ENCODE data around the gene PRDM11. TPM values are rescaled to one million over a fixed set of nuclear protein-coding genes. Genes with fewer than 3 reads are reported as not detected.

Gene PRDM11
- total and polyA plus RNA-seq, 2 of the 8 experiments (the other 6 are each of a cell fraction or from before 2014, with no cell fraction given), result 3.6 to 11.7 TPM

DNA sequence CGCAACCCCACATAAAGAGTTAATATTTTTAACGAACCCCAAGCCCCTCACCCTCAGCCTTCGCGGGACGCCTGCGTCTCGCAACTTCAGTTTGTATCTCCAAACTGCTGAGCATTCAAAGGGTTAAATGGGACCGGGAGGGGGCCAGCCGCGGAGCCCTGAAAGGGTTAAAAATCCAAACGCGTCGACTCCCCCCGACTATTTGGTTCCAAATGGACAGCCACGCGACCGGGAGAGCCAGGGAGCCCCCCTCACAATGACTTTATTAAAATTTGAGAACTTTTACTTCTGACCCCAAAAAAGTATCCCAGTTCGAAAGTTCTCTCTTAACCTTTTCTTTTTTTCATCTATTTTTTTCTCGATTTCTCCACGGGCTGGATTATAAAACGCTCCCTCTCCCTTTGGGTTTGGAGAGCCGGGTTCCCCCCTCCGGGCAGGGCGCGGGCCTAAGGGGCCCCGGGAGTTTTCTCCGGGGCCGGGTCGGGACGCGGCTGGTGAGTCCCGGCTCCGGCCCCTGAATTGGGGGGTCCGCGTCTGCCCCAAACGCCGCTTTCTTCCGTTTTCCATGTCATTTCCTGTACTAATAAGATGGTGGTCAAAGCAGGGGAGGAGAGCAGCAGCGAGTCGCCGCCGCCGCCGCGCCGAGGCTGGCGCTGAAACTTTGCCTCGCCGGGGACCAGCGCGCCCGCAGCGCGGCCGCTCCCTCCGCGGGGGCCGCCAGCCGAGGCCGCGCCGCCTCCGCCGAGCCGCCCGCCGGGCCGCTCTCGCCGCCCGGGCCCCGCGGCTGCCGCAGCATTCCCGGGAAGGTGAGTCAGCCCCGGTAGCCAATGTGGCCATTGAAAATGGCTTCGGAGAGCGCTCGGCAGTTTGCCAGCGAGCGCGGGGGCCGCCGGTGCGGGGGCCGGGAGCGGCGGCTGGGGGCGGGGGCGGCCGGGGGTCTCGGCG, at the start of gene PRDM11 (continued):
- TF ChIP-seq POLR2AphosphoS5 (IDR thresholded peaks at IDR 0.05; ENCODE audit: low read depth, low read length) (peak; percentile 36; the same call in 1 of the 2 replicates), CEBPB (IDR thresholded peaks at IDR 0.05; ENCODE audit: low read depth, low read length) (no peak), SAP30 (IDR thresholded peaks at IDR 0.05; ENCODE audit: insufficient read depth, insufficient replicate concordance, low read length) (peak; percentile 23)

Data from H1 (cell line).